ENCODE measurements around the gene ST6GAL1.

DNA sequence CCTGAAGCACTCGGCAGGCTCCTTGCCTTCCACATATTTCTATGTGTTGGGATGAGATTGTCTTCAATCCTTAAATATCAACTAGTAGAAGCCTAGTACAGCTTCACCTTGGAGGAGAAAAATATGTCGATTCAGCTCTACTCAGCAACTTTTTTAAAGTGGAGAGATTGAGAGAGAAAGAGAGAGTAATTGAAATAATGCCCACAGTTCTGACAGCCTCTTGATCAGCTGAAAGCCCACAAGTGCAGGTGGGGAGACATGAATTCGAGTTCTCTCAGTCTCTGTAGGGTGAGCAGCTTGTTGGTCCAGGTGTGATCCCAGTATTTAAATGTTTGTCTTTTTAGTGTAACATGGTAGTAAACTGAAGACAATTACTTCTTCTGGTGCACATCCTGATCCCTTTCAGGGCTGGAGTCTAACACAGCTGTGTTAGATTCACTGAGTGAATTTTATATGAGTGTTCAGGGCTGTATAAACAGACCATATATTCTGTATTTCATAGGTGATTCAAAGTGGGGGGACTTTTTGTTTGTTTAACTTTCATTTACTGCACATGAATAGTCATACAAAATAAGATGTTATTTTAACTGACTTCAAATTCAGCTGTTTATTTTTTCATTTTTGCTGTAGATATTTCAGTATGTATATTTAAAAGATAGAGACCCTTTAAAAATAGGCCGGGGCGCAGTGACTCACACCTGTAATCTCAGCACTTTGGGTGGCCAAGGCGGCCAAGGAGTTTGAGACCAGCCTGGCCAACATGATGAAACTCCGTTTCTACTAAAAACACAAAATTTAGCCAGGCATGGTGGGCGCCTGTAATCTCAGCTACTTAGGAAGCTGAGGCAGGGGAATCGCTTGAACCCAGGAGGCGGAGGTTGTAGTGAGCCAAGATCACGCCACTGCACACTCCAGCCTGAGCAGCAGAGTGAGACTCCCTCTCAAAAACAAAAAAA is 64.0 kb downstream of the ST6GAL1 start:
- TF ChIP-seq, protein P1, sequence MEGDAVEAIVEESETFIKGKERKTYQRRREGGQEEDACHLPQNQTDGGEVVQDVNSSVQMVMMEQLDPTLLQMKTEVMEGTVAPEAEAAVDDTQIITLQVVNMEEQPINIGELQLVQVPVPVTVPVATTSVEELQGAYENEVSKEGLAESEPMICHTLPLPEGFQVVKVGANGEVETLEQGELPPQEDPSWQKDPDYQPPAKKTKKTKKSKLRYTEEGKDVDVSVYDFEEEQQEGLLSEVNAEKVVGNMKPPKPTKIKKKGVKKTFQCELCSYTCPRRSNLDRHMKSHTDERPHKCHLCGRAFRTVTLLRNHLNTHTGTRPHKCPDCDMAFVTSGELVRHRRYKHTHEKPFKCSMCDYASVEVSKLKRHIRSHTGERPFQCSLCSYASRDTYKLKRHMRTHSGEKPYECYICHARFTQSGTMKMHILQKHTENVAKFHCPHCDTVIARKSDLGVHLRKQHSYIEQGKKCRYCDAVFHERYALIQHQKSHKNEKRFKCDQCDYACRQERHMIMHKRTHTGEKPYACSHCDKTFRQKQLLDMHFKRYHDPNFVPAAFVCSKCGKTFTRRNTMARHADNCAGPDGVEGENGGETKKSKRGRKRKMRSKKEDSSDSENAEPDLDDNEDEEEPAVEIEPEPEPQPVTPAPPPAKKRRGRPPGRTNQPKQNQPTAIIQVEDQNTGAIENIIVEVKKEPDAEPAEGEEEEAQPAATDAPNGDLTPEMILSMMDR (conservative IDR thresholded peaks at IDR 0.05; ENCODE audit: low read depth in 2 of 2): no peak
- TF ChIP-seq EZH2 (IDR thresholded peaks at IDR 0.05; ENCODE audit: low read depth, unreplicated experiment): no peak
- no peak for TF ChIP-seq JUNB (IDR thresholded peaks at IDR 0.05; ENCODE audit: unreplicated experiment)
- TF ChIP-seq POLR2AphosphoS5 (IDR thresholded peaks at IDR 0.05; ENCODE audit: low read depth): no peak
- no peak for TF ChIP-seq NANOG (IDR thresholded peaks at IDR 0.05; ENCODE audit: borderline replicate concordance)
